H1 (cell line): ENCODE measurements around the gene KPNA1. TPM values are rescaled to one million over a fixed set of nuclear protein-coding genes. Genes with fewer than 3 reads are reported as not detected.

Experiments used
- CBX5 ChIP-seq: fragments of 300-800, 300-1000 bp; sonication (generic); IDR thresholded peaks from 2 replicates; pipeline ENCODE4 v1.7.1; 2016; ENCODE audit warnings: antibody characterized with exemption, low read length, low read depth
- CBX8 ChIP-seq: fragments of 300-800, 300-1000 bp; sonication (generic); IDR thresholded peaks from 2 replicates; pipeline ENCODE4 v1.7.1; 2016; ENCODE audit warnings: low read depth, low read length, borderline replicate concordance
- EGR1 ChIP-seq: IDR thresholded peaks from 2 replicates; pipeline ENCODE4 v1.6.1; 2011; ENCODE audit warnings: low read depth, low read length, borderline replicate concordance
- HDAC6 ChIP-seq: IDR thresholded peaks from one replicate; pipeline ENCODE4 v1.7.1; 2012; ENCODE audit warnings: low read depth, mild to moderate bottlenecking, inconsistent platforms, low read length, moderate library complexity
- KDM1A ChIP-seq: fragments of 200-600, 300-600 bp; sonication (generic); IDR thresholded peaks from 2 replicates; pipeline ENCODE4 v1.7.1; 2016; ENCODE audit warnings: mild to moderate bottlenecking, low read length, borderline replicate concordance
- NRF1 ChIP-seq: IDR thresholded peaks from 2 replicates; pipeline ENCODE4 v1.6.1; 2011; ENCODE audit warnings: mild to moderate bottlenecking, low read depth, low read length, improper control_type of control experiment
- POLR2AphosphoS5 ChIP-seq: IDR thresholded peaks from 2 replicates; pipeline ENCODE4 v1.6.1; 2011; ENCODE audit warnings: low read depth, low read length
- RNF2 ChIP-seq: fragments of 200-900, 300-1000 bp; sonication (generic); IDR thresholded peaks from 2 replicates; pipeline ENCODE4 v1.7.1; 2016; ENCODE audit warnings: borderline replicate concordance, low read depth, mild to moderate bottlenecking, antibody characterized with exemption, low read length; ENCODE audit not compliant: poor library complexity, severe bottlenecking; ENCODE audit errors: missing control alignments
- SIN3A ChIP-seq, 2 experiments: IDR thresholded peaks in 1 of 2; conservative IDR thresholded peaks in 1 of 2; 2 replicates each; pipeline ENCODE4 v1.6.1; 2011 to 2012; ENCODE audit warnings: low read length in 2 of 2, improper control_type of control experiment in 1 of 2, low read depth in 1 of 2, mild to moderate bottlenecking in 1 of 2
- SIRT6 ChIP-seq: IDR thresholded peaks from one replicate; pipeline ENCODE4 v1.7.1; 2012; ENCODE audit warnings: low read length, inconsistent platforms
- polyA plus RNA-seq, 7 experiments: library from polyadenylated mRNA; depleted of rRNA in 3 of 7; stranded (reverse) in 5 of 7; unstranded in 2 of 7; fragments of >200 nt in 5 of 7; fragments of 200-250 nt in 2 of 7; gene quantifications; 1 replicate in 5 of 7; 2 replicates in 1 of 7; 4 replicates in 1 of 7; pipeline versions ENCODE4 v1.2.1 to v1.2.3, GENCODE V29; 2011 to 2013; ENCODE audit warnings: missing spikeins in 2 of 7, mixed read lengths in 2 of 7
- total RNA-seq: library from RNA; stranded (reverse); fragmentation: NEBNext Ultra II Directional; extraction: Animal tissue kit (Norgen Biotek cat#: 25700); gene quantifications from 2 replicates; pipeline ENCODE4 v1.2.1, GENCODE V29; 2021

Gene KPNA1
- total and polyA plus RNA-seq, 2 of the 8 experiments (the other 6 are each of a cell fraction or from before 2014, with no cell fraction given): 14.8 to 63.0 TPM

- TF ChIP-seq EGR1 (no peak), SIN3A (conservative IDR thresholded peaks at IDR 0.05 in 1 of 2, IDR thresholded peaks at IDR 0.05 in 1 of 2; ENCODE audit: low read depth in 1 of 2, low read length in 2 of 2) (no peak), RNF2 (no peak), POLR2AphosphoS5 (no peak), CBX8 (no peak), SIRT6 (no peak), KDM1A (no peak), HDAC6 (no peak), CBX5 (no peak), NRF1 (no peak)
Measured at GRCh38 chr3:122548619-122549018, 33.9 kb upstream of the KPNA1 start (continued).
